ENCODE results near the gene UVRAG.
"Not testable (repeated sequence)": the region's sequence is repeated elsewhere in the genome, so short reads cannot be mapped to it uniquely, and the experiment has no call there.

The UVRAG gene

DNA sequence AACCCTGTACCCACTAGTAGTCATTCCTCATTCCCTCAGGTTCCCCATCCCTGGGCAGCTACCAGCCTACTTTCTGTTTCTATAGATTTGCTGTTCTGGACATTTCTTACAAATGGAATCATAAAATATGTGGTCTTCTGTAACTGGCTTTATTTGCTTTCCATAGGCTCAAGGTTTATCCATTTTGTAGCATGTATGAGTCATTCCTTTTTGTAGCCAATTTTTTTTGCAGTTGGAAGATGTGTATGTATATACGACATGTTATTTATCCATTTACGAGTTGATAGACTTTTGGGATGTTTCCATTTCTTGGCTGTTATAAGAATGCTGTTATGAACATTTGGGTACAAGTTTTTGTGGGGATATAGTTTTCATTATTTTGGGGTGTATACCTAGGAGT, 260.7 kb downstream of the UVRAG start:
- no peak for DNase-seq (ENCODE audit: low read depth)

DNA sequence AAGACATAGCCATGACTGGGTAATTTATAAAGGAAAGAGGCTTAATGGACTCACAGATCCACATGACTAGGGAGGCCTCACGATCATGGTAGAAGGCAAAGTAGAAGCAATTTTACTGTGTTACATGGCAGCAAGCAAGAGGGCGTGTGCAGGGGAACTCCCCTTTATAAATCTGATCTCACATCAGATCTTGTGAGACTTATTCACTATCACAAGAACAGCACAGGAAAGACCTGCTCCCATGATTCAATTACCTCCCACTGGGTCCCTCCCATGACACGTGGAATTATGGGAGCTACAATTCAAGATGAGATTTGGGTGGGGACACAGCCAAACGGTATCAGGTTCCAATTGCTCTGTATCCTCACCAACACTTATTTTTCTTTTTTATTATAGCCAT, 261.2 kb downstream of the UVRAG start:
- not testable (repeated sequence) for DNase-seq (ENCODE audit: low read depth)

DNA sequence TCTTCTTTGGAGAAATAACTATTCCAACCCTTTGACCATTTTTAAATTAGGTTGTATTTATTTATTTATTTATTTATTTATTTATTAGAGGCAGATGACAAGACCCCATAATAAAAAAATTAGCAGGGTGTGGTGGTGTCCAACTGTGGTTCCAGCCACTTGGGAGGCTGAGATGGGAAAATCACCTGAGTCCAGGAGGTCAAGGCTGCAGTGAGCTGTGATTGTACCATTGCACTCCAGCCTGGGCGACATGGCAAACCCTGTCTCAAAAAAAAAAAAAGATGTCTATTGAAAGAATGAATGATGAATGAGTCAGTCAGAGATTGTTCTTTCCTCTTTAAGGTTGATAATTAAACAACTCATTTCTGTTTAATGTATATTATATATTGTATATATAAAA, 261.7 kb downstream of the UVRAG start:
- no peak for DNase-seq (ENCODE audit: low read depth)

DNA sequence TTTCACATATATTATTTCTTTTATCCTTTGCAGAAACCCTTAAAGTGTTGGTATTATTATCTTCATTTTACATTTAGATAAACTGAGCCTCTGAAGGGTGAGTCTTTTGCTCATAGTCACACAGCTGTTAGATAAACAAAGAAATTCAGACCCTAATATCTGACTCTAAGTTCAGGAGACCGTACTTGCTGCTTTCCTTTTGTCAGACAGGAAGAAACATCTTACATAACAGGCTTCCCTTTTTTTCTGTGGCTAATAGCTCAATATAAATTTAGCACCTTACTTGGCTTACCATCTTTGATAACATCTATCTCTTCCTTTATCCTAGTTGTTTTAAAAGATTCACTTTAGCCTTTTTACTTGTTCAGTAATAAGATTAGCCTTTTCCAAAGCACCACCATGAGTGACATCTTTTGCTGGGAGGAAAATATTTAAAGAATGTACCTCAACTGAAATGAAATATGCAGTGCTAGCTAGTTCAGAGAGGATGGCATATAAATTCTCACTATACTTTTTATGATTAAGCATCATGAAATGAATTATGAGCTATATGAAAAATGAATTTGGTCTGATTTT, 262.7 kb downstream of the UVRAG start:
- DNase-seq (ENCODE audit: low read depth) = no peak

DNA sequence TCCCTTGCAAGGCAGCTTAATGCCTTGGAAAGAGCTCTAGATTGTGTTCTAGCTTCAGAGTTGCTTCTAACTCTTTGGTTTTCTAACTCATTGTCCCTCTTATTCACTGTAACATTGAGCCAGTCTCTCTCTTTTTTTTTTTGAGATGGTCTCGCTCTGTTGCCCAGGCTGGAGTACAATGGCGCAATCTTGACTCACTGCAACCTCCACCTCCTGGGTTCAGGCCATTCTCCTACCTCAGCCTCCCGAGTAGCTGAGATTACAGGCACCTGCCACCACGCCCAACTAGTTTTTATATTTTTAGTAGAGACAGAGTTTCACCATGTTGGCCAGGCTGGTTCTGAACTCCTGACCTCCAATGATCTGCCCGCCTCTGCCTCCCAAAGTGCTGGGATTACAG, 266.1 kb downstream of the UVRAG start:
- DNase-seq (ENCODE audit: low read depth) = not testable (repeated sequence)

DNA sequence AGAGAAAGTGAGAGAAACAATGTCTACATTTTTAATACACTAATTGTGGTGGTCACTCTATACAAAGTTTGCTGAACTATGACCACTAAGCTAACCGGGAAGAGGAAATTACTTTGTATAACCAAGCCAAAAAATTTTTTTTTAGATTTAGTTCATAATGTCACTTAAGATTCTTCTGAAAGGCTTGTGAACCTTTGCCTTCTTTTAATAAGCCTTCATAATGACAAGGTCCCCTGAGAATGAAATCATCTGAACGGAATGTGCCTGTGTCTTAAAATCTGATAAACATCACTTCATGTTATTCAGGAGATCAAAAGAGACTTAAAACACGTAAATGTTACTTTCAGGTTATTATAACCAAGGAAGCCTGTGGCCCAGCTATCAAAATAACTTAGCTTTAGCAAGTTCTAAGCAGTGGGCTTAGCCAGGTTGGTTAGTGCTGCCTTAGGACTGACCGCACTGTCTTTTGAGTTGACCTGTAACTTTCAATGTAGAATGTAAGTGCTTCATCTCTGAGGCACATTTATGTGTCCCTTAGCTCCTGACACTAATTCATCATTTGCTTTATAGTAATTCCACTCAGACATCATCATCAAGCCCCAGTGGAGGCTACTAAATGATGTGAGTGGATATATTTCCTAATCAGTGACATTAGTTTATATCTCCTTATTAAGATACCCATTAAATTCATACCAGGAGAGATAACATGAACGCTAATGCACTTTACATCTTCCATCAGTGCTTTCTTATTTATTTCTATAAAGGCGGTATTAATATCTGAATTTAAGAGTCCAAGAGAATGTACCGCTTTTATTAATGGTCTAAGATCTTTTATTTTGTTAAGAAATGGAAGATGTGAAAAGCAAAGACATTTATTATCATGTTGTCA, 268.8 kb downstream of the UVRAG start:
- DNase-seq (ENCODE audit: low read depth) = no peak

DNA sequence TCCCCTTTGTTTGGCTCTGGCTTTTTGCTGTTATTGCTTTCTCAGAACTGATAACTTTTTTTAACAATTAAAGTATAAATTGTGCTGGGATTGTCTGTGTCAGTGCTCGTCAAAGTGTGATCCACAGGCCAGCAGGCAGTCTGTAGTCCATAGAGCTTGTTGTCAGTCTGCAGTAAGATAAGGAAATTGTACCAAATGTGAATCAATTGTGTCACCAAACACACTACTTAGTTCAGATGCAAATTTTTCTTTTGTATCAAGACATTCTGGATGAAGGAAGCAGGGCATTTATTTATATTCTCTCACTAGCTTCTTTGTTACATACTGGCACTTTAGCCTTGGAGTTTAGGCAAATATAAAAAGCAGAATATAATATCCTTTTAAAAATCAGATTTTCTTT, 270.3 kb downstream of the UVRAG start:
- DNase-seq (ENCODE audit: low read depth) = no peak

DNA sequence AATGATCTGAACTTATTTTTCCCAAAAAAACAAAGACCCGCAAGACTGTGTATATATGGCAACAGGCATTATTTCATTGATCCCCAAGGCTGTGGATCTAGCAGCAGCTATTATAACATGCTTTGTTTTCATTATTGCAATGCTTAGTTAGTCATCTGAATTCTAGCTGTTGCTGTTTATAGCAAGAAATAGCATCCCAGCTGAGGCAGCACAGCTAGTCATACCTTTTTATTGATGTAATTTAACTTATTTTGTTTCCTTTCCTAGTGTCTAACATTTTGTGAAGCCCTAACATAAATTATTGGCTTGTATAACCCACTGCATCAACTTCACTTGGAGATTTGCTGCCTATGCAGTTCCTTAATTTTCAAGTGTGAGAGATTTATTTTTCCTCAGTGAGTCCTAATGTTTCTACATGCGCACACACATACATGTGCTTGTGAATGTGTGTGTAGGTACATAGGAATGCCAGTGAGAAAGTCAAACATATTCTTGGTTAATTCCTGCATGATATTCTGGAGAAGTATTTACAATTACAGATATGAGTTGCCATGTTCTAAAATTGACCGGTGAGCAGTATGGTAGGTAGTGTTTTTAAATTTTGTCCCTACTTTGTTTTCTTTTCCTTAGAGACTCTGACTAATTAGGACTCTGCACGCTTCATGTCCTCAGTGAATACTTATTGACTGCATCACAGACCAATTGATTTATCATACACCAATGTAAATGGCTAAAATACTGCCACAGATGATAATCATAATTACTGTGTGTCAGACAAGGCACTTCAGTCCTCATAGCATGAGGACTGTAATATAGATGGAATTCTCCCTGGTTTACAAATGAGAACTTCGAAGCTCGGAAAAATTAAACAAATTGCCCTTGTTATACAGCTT, 272.0 kb downstream of the UVRAG start:
- no peak for DNase-seq (ENCODE audit: low read depth)

DNA sequence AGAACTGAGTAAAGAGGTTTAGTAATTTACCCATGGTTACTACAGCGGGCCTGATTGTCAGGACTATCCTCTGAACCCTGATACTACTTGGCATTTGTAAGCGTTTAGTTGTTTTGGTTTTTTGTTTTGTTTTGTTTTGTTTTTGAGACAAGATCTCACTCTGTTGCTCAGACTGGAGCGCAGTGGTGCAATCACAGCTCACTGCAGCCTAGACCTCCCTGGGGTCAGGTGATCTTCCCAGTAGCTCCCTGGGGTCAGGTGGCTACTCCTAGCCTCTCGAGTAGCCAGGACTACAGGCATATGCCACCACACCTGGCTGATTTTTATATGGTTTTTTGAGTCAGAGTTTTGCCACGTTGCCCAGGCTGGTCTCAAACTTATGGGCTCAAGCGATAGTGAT, 272.7 kb downstream of the UVRAG start:
- DNase-seq (ENCODE audit: low read depth) = no peak

DNA sequence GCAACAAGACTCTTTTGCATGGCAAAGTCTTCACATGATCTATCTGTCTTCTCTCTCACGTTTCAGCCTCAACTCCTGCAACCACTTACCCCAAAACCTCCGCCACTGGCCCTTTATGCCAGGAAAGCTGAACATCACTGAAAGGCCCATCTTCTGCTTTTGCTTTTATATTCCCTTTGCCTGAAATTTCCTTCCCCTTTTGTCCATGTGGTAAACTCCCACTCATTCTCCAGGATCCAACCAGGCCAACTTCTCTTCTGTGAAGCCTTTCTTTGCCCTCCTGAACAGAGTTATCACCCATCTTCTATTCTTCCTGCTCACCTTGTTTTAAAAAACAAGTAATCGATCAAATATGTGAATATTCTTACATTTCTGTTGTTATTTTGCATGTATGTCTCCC, 273.5 kb downstream of the UVRAG start:
- DNase-seq (ENCODE audit: low read depth) = no peak

DNA sequence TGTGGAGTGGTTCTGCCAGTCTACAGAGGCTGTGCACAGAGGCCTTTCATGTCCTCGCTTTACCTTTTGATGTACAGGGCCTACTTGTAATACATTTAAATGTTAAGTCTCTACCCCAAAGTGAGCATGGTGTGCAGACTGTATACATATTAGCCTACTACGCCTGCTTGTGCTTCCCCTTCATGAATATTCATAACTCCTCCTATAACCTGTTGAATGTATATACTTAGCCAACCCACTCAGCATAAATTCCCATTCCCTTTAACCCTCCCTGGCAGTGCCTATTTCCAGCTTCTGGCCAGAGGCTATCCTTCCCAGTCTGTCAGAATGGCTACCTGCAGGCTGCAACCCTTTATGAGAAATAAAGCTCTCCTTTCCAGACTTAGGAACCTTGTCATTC, 275.2 kb downstream of the UVRAG start:
- DNase-seq (ENCODE audit: low read depth) = no peak

DNA sequence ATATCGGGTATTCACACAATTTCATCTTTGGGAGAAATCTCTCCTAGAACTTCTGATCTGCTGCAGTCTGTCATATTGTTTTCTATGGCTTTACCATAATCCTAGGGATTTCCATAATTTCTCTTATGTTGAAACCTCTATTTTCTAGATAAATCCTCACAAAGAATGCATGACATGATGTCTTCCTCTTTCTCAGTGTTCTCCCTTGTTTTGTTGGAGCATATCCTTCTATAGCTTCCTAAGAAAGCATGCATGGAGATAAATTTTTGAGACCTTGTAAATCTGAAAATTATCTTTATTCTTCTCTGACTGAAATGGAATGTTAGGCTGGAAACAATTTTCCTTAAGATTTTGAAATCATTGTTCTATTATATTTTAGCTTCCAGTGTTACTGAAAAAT, 275.8 kb downstream of the UVRAG start:
- DNase-seq (ENCODE audit: low read depth) = no peak

DNA sequence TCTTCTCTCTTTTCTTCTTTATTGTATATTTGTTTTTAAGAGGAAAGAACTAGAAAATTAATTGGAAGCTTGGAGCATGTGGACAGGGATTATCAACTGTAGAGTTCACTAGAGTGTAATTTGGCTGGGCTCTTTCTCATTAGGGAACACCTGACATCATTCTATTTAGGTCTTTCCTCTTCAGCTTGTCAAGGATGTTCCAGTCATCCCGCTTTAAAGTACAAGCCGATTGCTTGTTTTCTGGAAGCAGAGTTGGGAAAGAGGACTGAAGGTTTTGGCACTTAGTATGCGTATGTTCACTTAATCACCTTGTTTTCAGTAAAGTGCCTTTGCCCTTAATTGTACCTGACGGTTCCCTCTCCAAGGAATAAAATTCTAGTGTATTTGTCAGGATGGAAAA, 279.7 kb downstream of the UVRAG start:
- no peak for DNase-seq (ENCODE audit: low read depth)

DNA sequence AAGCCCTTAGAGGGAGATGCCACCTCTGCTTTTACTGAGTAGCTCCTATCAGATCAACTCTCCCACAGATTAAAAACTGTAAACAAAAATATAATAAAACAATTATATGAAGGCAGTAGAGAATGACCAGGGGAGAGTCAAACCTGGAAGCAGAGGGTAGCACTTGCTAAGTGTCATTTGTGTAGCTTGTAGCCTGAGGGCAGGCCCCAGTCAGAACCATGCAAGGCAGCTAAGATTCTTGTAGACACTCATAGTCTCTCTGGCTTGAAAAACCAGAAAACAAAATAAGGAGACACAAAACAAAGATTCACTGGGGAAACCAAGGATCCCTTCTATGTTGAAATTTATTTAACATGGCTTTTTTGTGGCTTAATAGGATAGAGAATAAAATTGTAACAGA, 280.9 kb downstream of the UVRAG start:
- no peak for DNase-seq (ENCODE audit: low read depth)

DNA sequence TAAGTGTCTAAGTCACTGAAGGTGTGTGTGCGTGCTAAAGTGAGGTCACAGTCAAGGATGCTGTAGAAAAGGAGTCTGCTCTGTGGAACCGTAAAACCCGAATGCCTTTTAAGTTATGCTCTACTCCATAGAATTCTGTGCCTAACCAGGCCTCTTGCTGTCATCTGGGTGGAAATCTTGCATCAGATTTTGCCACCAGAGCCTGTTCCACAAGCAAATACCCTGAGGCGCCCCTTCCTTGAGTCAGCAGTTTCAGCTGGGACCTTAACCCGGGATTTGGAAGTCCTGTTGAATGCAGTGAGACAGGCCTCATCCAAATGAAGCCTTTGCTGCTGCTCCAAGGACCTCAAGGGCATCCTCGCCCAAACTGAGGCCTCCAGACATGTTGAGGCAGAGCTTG, 281.5 kb downstream of the UVRAG start:
- no peak for DNase-seq (ENCODE audit: low read depth)

DNA sequence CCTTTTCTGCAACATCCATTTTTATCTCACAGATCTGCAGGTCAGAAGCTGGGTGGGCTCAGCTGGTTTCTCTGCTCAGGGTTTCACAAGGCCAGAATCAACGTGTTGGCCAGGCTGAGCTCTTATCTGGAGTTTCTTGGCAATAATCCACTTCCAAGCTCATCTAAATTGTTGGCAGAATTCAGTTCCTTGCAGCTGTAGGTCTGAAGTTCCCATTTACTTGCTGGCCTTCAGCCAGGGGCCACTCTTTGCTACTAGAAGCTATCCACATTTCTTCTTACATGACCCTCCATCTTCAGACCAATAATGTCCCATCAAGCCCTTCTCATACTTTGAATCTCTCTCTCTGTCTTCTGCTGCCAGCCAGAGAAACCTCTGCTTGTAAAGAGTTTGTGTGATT, 287.8 kb downstream of the UVRAG start:
- DNase-seq (ENCODE audit: low read depth) = no peak

DNA sequence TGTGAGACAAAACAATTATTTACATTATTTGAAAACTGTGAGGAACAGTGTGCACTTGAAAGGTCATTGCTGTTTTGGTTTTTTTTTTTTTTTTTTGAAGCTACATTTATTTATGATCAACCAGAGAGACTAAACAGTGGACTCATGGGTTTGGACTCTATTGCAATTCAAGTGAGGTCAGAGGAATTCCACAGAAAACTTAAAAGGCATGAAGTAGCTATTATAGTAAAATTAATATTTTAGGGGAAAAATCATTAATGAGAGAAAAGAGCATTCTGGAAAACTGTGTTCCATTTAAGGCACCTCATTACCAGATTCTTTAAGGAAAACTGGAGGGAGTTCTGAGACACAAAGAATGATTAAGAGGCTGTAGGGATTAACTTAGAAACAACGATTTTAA, 288.4 kb downstream of the UVRAG start:
- DNase-seq (ENCODE audit: low read depth) = no peak

DNA sequence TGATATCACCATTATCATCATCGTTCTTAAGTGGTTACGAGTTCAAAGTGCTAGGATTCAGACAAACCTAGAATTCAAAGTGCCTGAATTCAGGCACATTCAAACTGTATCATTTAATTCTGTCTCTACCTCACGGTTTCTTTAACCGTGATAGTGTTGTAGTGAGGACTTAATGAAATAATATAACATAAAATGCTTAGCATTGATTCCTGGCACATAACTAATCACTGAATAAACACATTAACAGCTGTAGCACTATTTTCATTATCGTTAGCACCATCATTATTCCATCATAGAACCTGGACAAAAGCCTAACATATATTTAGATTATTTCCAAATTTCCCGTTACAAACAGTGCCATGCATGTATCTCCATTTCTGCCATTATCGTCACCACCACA, 289.3 kb downstream of the UVRAG start:
- no peak for DNase-seq (ENCODE audit: low read depth)

DNA sequence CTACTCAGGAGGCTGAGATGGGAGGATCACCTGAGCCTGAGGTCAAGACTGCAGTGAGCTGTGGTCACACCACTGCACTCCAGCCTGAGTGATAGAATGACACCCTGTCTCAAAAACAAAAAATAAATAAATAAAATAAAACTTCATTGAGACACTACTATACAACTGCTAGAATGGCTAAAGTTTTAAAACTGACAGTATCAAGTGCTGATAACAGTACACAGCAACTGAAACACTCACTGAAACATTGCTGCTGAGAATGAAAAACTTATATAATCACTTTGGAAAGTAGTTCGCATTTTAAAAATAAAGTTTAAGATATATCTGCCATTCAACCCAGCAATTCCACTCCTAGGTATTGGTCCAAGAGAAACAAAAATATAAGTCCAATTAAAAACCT, 290.6 kb downstream of the UVRAG start:
- DNase-seq (ENCODE audit: low read depth) = no peak

DNA sequence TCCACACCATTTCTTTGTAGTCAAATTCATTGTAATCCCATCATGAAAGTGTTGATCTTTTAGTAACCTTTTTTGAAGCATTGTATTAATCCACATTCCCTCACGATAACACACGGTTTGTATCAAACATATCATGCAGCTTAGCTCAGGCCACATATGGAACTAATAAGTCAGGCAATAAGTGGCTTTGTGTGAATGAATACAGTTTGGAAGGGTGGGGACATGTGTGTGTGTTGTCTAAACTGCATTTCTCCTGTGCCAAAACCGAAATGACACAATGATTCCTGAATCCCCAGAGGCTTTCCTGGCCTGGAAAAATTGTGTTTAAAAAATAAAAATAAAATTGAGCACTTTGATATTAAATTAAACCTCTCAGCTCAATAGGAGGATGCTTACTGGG, 293.0 kb downstream of the UVRAG start:
- no peak for DNase-seq (ENCODE audit: low read depth)

DNA sequence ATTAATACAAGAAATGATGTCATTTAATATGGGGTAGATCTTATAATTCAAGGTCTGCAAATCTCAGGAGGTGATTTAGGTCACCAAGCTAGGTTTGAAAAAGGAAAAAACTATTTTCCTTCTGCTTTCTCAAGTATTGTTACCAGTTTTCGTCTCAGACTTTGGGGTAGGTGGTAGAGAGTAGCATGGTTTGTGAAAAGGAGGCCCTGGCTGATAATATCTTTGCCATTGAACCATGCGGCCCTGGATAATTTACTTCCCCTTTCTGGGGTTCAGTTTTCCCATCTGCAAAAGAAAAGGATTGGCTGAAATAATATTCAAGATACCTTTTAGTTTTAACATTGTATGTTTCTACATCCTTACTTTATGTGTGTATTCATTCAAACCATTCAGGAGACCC, 299.2 kb downstream of the UVRAG start:
- no peak for DNase-seq (ENCODE audit: low read depth)

DNA sequence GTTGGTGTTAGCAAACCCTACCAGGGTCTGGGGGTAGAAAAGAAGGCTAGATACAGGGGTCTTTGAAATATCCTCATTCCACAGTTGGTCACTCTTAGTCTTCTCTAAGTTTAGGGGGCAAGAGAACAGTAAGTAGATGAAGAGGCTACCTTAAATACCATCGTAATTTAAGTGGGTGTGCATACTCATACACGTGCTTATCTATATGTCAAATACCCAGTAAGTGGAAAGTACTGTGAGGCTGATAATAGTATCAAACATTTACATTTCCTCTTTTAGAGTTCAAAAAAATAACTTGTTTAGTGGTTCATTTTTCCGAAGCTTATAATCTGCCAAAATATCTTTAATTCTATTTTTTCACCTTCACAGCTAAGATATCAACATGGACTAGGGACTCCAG, 300.5 kb downstream of the UVRAG start:
- no peak for DNase-seq (ENCODE audit: low read depth)

DNA sequence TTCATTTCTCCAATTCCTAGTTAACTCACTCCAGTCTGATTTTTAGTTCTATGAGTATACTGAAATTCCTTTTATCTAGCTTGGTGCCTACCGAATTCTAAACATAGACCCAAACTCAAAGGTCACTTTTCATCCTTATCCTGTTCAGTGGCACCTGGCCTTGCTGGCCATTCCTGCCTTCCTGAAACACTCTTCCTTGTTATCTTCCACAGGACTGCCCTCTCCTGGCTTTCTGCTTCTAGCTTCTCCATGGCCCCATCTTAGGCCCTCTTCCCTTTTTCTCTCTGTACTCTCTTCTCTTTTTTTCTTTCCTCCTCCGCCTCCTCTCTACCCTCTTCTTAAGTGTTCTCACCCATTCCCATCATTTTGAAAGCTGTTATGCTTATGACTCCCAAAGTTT, 304.0 kb downstream of the UVRAG start:
- no peak for DNase-seq (ENCODE audit: low read depth)

Data from stimulated activated CD8-positive, alpha-beta memory T cell treated with anti-CD3 and anti-CD28 coated beads, Interleukin-12 subunit alpha, Interleukin-12 subunit beta, amount 100 ng/mL, for 4 hours (primary cell).